ENCODE measurements around the gene ASIC2.

Gene ASIC2

DNA sequence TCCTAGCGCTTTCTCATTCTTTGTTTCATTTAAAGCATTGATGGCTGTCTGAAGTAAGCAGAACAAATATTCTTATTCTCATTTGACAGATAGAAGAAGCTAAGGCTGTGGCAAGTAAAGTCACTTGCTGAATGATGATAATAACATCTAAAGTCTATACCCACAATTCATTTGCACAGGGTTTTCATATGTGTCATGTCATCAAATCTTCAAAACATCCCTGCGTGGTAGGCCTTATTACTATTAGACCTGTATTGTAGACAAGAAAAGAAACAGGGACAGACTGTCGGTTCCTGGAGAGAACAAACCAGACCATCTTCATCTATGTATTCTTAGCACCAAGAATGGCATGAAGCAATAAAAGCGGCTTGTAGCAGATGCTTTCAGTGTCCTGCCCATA lies 85.9 kb downstream of the ASIC2 start:
- no peaks in the 10 kb centered on the region for H3K9me3 ChIP-seq (ENCODE audit: low read length)
- no peaks in the 10 kb centered on the region for H3K4me1 ChIP-seq (ENCODE audit: insufficient read depth, low read length, severe bottlenecking)
- H3K4me3 ChIP-seq (ENCODE audit: low read depth, low read length, poor library complexity, severe bottlenecking): no peak overlapping the region

GRCh38 chr17:33205552-33205951 lies 87.5 kb downstream of the ASIC2 start:
- Histone ChIP-seq H3K9me2 (ENCODE audit: low read depth, low read length) (no peaks in the 10 kb centered on the region), H2AFZ (ENCODE audit: low read length) (no peak overlapping the region), H3K27me3 (ENCODE audit: insufficient read depth, low read length) (no peaks in the 10 kb centered on the region), H3F3A (ENCODE audit: insufficient read depth, low read length) (no peaks in the 10 kb centered on the region), H3K4me1 (ENCODE audit: insufficient read depth, low read length, severe bottlenecking) (no peaks in the 10 kb centered on the region), H3K4me3 (ENCODE audit: low read depth, low read length, poor library complexity, severe bottlenecking) (no peak overlapping the region), H3K9me3 (ENCODE audit: low read length) (no peaks in the 10 kb centered on the region), H4K20me1 (ENCODE audit: insufficient read depth, low read length) (no peaks in the 10 kb centered on the region), H3K9ac (ENCODE audit: low read length) (no peak overlapping the region), H3K27ac (ENCODE audit: low read depth, low read length, poor library complexity, severe bottlenecking) (no peak overlapping the region), H3K79me2 (ENCODE audit: insufficient read depth, low read length) (no peaks in the 10 kb centered on the region), H3K4me2 (ENCODE audit: low read length) (no peak overlapping the region), H3K36me3 (ENCODE audit: insufficient read depth, low read length) (no peaks in the 10 kb centered on the region)
- TF ChIP-seq CTCF (IDR thresholded peaks at IDR 0.05; ENCODE audit: low read length) (no peak), EZH2 (IDR thresholded peaks at IDR 0.05; ENCODE audit: borderline replicate concordance, low read length) (no peak)

More for the DNA sequence above, 85.9 kb downstream of the ASIC2 start:
- TF ChIP-seq EZH2 (IDR thresholded peaks at IDR 0.05; ENCODE audit: borderline replicate concordance, low read length): no peak
- TF ChIP-seq CTCF (IDR thresholded peaks at IDR 0.05; ENCODE audit: low read length): no peak
- Histone ChIP-seq H3K27ac (ENCODE audit: low read depth, low read length, poor library complexity, severe bottlenecking) (no peak overlapping the region), H3K79me2 (ENCODE audit: insufficient read depth, low read length) (no peaks in the 10 kb centered on the region), H3K27me3 (ENCODE audit: insufficient read depth, low read length) (no peaks in the 10 kb centered on the region), H3K9me2 (ENCODE audit: low read depth, low read length) (no peaks in the 10 kb centered on the region), H4K20me1 (ENCODE audit: insufficient read depth, low read length) (no peaks in the 10 kb centered on the region), H3K4me2 (ENCODE audit: low read length) (no peak overlapping the region), H2AFZ (ENCODE audit: low read length) (no peak overlapping the region), H3F3A (ENCODE audit: insufficient read depth, low read length) (no peaks in the 10 kb centered on the region), H3K36me3 (ENCODE audit: insufficient read depth, low read length) (no peaks in the 10 kb centered on the region), H3K9ac (ENCODE audit: low read length) (no peak overlapping the region)

DNA sequence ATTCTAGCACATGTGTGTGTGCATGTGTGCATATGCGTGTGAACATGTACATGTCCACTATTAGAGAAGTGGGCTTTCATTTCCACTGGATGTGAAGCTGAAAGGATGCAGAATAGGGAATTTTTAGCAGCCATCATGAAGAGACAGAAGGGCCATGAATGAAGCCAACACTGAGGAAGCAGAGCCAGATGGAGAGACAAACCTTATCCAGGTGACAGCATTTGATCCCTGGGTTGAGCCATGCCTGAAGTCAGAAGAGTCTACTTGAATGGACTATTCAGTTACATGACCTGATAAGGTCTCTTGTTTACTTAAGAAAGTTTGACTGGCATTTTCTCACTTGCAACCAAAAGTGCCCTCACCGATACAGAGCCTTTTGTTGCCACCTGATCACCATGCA lies 88.4 kb downstream of the ASIC2 start:
- Histone ChIP-seq H3K4me3 (ENCODE audit: low read depth, low read length, poor library complexity, severe bottlenecking) (no peak overlapping the region), H3K27ac (ENCODE audit: low read depth, low read length, poor library complexity, severe bottlenecking) (no peak overlapping the region), H2AFZ (ENCODE audit: low read length) (no peak overlapping the region), H3F3A (ENCODE audit: insufficient read depth, low read length) (no peaks in the 10 kb centered on the region), H3K36me3 (ENCODE audit: insufficient read depth, low read length) (no peaks in the 10 kb centered on the region), H4K20me1 (ENCODE audit: insufficient read depth, low read length) (no peaks in the 10 kb centered on the region), H3K9me2 (ENCODE audit: low read depth, low read length) (no peaks in the 10 kb centered on the region), H3K4me2 (ENCODE audit: low read length) (no peak overlapping the region), H3K4me1 (ENCODE audit: insufficient read depth, low read length, severe bottlenecking) (no peaks in the 10 kb centered on the region), H3K27me3 (ENCODE audit: insufficient read depth, low read length) (no peaks in the 10 kb centered on the region), H3K9ac (ENCODE audit: low read length) (no peak overlapping the region), H3K79me2 (ENCODE audit: insufficient read depth, low read length) (no peaks in the 10 kb centered on the region), H3K9me3 (ENCODE audit: low read length) (no peaks in the 10 kb centered on the region)
- TF ChIP-seq CTCF (IDR thresholded peaks at IDR 0.05; ENCODE audit: low read length): no peak

Data from OCI-LY1 (cell line).